Measurements from ENCODE around the gene AFMID.

GRCh38 chr17:78240012-78240655, 53.0 kb downstream of the AFMID start:
- TF ChIP-seq, protein P1, sequence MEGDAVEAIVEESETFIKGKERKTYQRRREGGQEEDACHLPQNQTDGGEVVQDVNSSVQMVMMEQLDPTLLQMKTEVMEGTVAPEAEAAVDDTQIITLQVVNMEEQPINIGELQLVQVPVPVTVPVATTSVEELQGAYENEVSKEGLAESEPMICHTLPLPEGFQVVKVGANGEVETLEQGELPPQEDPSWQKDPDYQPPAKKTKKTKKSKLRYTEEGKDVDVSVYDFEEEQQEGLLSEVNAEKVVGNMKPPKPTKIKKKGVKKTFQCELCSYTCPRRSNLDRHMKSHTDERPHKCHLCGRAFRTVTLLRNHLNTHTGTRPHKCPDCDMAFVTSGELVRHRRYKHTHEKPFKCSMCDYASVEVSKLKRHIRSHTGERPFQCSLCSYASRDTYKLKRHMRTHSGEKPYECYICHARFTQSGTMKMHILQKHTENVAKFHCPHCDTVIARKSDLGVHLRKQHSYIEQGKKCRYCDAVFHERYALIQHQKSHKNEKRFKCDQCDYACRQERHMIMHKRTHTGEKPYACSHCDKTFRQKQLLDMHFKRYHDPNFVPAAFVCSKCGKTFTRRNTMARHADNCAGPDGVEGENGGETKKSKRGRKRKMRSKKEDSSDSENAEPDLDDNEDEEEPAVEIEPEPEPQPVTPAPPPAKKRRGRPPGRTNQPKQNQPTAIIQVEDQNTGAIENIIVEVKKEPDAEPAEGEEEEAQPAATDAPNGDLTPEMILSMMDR (IDR thresholded peaks at IDR 0.05): no peak
- TF ChIP-seq POLR2AphosphoS5 (IDR thresholded peaks at IDR 0.05) (no peak), EP300 (IDR thresholded peaks at IDR 0.05) (no peak), POLR2A (IDR thresholded peaks at IDR 0.05) (no peak)

Data from upper lobe of left lung (tissue), 4 donors.